GM18505 (cell line): ENCODE measurements around the gene SMAD7.

ENCODE experiments used
- ATAC-seq: cut with Tn5 transposase; IDR thresholded peaks from one replicate; pipeline ENCODE4 v1.9.1; 2021; ENCODE audit not compliant: unreplicated experiment
- POLR2A ChIP-seq: IDR thresholded peaks from 4 replicates; pipeline ENCODE4 v1.6.1; 2011; ENCODE audit warnings: borderline replicate concordance; ENCODE audit not compliant: insufficient read depth, insufficient read length; ENCODE audit errors: extremely low read depth

Gene SMAD7

DNA sequence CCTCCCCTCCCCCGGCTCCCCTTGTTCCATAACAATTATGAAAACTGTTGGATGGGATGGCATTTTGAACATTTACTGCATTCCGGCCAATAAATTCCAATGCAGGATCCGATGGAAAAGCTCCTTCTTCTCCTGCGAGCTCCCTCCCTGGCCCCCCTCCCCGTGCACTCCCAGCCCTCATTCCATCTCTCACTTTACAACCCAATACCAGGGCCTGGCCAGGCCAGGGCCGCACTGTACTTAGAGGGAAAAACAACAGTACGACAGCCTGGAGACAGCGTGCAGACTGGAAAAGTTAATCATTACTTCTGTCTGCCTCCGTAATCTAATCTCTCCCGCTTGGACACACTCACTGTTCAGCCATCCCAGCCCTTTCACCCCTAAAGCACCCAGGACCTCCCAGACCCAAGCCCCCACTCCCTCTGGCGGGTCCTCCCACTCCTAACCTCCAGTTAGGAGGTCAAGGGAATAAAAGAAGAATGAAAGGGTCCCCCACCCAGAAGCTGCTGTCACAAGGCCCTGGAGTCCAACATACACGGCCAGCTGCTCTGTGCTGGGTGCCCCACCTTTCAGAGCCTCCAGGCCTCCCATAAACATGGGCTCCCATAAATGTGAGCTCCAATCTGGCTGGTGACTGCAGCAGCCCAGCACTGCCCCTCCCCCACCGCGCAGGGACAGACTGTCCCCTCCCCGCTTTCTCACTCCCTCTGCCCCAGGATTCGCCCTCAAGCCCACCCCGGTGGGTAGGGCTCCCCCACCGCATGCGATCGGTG, 20.6 kb downstream of the SMAD7 start:
- ATAC-seq, result no peak
- no peak for TF ChIP-seq POLR2A

DNA sequence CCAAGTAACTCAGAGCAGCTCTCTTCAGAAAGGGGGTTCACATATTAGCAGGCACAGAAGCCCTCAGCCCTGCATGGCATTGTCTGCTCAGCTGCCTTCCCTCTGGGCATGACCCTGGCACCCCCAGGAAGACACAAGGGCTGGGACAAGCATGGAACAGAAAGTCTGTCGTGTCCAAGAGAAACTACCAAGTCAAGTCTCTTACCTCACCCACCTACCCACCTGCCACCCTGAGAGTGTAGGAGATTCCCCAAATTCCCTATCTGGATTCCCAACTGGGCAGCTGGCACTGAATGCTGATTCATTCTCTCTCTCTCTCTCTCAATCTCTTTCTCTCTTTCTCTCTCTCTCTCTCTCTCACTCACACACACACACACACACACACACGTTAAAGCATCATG, 21.6 kb downstream of the SMAD7 start:
- no peak for ATAC-seq

DNA sequence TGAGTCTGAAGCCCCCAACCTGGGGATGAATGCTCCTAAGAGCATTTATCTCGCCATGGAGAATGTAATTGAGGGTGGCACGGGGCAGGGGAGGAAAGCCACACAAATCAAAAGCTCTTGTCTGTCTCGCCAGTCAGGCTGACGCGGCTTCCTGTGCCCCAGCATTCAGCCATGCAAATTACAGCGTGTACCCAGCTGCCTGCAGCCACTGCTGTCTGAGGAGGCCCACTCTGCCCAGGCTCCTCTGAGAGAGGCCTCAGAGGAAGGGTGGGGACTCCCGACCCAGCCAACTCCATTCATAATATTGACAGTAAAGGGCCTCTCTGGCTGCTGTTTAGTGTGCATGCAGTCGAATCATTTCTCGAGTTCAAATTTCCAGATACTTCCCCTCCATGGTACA, 22.0 kb downstream of the SMAD7 start:
- TF ChIP-seq POLR2A, result peak; percentile 69
- peak; percentile 70 for ATAC-seq

More for the DNA sequence above, 21.6 kb downstream of the SMAD7 start:
- TF ChIP-seq POLR2A, result no peak

DNA sequence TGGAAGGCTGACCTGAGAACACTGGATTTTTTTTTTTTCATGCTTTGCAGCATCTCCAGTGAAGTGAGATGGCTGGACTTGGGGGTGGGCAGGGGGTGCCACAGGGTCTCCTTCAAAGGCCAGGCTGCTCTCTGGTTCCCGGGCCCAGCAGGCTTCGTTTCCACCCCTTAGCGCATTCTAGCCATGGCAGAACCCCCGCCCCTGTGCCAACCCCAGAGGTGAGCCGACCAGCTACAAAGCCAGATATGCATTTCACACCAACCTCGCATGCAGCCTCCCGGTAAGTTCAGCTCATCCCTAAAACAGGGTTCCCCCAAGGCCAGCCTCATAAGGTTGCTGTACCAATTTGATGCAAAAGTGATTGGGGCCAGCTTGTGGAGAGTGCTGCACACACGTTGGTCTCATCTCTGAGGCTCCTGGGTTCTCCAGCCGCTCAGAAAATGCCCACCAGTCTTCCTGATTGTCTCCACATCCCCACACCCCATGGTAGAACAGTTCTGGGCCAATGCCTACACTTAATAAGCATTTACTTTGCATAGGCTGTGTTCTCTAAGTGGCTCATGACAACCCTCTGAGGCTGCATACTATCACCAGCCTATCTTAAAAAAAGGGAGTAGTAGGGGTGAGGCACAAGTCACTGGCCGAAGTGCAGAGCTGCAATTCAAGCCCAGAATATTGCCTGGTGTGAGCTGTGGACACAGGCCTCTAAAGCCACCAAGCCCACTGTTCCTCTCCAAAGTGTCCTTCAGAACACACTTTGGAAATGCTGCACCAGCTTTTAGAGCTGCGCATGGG, 23.3 kb downstream of the SMAD7 start:
- no peak for ATAC-seq

DNA sequence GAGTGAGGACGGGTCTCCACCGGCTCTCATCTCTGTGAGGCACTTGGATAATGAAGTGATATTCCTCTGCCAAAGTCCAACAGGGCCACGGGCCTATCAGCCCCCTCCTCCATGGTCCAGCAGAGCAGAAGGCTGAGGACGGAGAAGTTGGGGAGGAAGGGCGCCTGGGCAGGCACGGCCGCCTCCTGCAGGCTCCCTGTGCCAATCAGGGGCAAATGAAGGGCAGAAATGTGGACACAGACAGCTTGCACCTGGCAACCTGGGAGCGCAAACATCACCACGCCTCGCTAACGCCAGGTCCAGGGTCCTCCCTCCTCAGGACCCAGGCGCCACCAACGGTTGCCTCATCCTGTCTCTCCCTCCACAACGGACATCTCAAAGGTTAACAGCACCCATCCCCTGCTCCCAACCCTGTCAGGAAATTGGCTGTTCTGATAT, 24.3 kb downstream of the SMAD7 start:
- ATAC-seq, result no peak
- TF ChIP-seq POLR2A, result no peak

More for the DNA sequence above, 23.3 kb downstream of the SMAD7 start:
- TF ChIP-seq POLR2A, result no peak

DNA sequence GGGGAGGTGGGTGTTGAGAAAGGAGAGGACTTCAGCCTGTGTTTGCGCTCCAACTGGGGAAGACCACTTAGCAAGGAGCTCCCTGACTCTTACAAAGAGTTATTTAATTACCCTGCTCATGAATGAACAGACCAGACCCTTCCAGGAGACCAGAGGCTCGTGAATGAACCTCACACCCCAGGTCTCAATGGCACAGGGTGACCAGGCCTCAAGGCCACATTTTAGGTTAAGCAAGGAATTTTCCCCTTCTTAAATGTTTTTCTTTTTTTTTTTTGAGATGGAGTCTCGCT, 25.3 kb downstream of the SMAD7 start:
- TF ChIP-seq POLR2A, result no peak
- ATAC-seq, result no peak

DNA sequence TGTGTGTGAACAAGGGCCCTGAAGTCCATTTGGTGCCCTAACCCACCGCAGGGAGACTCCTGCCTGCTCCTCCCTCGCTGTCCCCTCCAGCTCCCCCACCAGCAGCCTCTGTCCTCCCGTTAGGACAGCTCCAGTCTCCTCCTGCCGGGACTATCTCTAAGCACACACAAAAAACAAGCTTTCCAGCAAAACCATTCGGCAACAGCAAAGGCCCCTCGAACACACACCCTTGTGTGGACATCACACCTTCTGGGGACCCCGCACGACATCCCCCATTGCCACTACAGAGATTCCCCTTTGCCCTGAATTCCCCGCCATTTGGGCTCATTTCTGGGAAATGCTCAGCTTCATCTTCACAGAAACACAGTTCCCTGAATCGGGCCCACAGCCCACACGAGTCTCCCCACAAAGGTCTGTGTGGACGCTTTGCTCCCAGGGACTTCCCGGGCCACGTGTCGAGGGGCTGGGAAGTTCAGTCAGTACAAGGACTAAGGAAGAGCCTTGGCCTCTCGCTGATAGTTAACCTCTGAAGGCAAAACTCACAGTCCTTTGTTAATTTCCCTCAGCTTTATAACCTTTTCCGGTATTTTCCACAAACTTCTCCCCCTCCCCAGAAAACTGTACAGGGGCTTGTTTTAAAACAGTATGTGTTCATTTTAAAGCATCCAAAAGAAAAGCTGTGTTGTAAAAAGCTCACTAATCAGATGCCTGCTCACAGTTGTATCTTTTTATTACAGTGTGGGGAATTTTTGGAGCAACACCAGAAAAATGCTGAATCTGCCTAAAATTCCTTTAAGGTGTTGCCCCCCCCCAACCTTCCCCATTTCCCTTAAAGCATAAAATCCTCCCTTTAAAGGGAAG, 25.9 kb downstream of the SMAD7 start:
- no peak for TF ChIP-seq POLR2A

DNA sequence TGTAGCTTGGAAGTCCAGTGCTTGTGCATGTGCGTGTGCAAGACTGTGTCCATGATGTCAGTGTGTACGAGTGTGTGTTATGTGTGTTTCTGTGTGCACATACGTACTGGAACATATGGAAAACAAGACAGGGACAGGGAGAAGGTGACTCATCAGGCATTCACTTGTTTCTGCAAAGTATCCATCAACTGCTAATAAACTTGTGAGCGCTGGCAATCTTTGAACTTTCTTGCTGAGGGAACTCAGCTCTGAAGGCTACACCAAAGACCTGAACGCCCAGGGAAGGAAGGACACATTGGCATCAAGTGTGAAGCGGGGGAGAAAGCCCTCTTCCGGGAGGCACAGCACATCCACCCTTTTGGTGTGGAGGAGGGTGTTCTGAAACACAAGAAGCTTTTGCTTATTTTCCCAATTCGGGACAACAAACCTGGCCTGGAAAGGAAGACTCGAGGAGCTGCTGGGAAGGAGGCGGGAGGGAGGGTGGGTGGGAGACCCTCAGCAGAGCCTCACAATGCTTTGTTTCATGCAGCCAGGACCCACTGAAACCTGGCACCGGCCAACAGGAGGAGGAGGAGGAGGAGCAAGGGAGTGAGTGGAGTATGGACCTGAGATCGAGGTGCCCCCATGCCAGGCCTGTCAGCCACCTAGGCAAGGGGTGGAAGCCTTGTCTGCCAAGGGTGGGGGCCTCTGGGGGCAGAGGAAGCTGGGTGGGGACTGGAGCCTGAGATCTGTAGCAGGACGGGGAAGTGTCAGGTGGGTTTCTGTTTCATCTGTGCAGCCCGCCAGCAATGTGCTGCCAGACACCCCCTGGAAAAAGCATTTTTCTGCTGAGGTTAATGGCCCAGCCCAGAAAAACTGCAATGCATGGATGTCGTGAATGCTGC, 26.8 kb downstream of the SMAD7 start:
- TF ChIP-seq POLR2A, result no peak
- no peak for ATAC-seq

More for the DNA sequence above, 25.9 kb downstream of the SMAD7 start:
- ATAC-seq, result no peak

DNA sequence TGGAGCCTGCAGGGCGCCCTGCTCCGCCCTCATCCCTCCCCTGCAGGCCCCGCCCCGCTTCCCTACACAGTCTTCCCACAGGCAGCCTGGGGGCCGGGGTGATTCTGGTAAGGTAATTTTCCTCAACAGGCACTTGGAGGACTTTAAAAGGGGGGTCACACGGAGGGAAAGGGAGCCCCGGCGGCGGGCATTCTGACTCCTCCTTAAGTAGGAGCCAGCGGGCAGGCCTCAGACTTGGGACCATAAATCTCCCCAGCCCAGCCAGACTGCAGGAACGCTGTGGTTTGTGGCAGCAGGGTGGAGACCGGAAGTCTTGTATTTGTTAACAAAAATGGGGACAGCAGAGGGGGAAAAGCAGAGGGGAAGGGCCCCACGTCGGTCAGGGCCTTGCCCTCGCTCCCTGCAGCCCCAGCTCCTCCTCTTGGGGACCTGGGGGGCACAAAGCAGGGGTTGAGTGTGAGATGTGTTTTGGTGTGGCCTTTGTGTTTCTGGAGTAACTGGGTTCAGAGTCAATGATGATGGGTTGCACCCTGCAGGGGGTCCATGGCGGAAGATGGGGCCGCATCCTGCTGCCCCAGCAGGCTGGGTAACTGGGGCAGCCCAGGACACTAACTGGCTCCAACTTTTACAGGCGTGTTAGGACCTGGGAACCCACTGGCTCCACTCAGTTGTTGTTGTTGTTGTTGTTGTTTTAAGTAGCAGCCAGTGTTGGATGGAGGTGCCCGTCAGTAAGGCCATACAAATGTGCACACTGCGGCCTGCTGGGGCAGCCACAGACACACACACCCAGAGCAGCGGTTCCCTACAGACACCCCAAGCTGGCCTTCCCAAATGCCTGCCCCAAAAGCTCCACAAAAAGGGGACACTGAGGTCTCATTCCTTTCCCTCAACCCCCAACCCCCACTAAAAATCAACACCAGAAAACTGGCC, 27.7 kb downstream of the SMAD7 start:
- no peak for ATAC-seq
- no peak for TF ChIP-seq POLR2A

DNA sequence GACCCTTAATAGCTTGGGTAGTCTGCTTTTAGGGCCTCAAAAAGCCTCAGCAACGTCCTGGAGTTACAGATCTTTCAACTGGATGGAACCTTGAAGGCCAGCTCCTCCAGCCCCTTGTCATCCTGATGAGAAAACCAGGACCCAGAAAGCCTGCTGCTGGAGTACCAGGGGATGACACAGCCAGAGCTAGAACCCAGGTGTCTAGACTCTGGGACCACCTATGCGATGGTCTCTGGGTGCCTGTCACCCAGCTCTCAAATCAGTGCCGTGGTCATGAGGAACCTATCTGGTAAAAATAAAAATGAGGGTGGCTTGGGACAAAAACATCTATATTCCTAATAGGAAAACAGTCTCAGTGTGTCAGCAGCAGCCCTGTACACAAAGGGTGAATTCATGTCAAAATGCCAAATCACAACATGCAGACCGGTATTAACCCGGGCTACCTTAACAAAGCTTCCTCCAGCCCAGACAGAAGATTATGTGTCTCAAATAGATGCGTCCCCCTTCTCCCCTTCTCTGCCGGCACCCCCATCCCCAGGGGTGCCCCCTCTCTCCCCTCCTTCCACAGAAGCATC, 28.5 kb downstream of the SMAD7 start:
- ATAC-seq, result no peak
- TF ChIP-seq POLR2A, result no peak
